Stomach smooth muscle (tissue), 2 donors: ENCODE data around the gene CCDC174.

Experiments used
- H3K27ac ChIP-seq: one replicate; pipeline ENCODE4 v1.7.0; 2013; ENCODE audit warnings: mild to moderate bottlenecking, low read length, inconsistent platforms
- H3K27me3 ChIP-seq, 2 donors: one replicate each; pipeline ENCODE4 v1.7.0; 2013; ENCODE audit warnings: low read length in 2 of 2; ENCODE audit not compliant: insufficient read depth in 2 of 2, control insufficient read depth in 1 of 2
- H3K36me3 ChIP-seq, 2 donors: one replicate each; pipeline ENCODE4 v1.7.0; 2013; ENCODE audit warnings: low read length in 2 of 2; ENCODE audit not compliant: control insufficient read depth in 2 of 2, insufficient read depth in 2 of 2
- H3K4me1 ChIP-seq: one replicate; pipeline ENCODE4 v1.7.0; 2013; ENCODE audit warnings: low read length; ENCODE audit not compliant: control insufficient read depth, insufficient read depth
- H3K4me3 ChIP-seq, 2 donors: one replicate each; pipeline ENCODE4 v1.7.0; 2013; ENCODE audit warnings: low read length in 2 of 2
- H3K9ac ChIP-seq, 2 donors: one replicate each; pipeline ENCODE4 v1.7.0; 2013; ENCODE audit warnings: low read length in 2 of 2, mild to moderate bottlenecking in 1 of 2
- H3K9me3 ChIP-seq, 2 donors: one replicate each; pipeline ENCODE4 v1.7.0; 2013; ENCODE audit warnings: low read length in 2 of 2; ENCODE audit not compliant: control insufficient read depth in 2 of 2
- donor health status: healthy.
- donor health status: Pancreatic carcinoma.

CCDC174 gene

DNA sequence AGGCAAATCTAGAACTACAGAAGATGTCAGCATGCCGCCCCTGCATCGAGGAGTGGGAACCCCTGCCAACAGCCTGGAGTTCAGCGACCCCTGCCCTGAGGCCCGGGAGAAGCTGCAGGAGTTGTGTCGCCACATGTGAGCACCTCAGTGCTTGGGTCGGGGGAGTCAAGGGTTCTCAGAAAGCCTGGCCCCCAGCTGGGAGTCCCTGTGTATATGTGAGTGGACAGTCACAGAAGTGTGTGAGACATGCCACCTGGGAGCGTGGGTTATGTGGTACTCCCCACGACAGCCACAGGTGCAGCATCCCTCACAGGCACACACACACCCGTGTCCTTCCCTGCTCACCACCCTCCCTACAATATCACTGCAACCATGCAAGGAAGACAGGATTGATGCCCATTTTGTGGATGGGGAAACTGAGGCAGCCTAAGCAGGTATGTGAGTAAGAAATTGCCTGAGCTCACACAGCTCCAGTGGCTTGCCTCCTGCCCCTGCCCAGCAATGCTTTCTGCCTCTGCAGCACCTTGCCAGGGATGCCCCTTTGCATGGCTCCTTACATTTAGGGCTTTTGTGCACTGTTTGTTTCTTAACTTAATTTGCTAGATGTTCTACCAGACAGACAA, 51.7 kb downstream of the CCDC174 start:
- no peak overlapping the region for H3K27ac ChIP-seq
- no peaks in the 10 kb centered on the region for H3K4me1 ChIP-seq
- H3K9ac ChIP-seq, result no peak overlapping the region
- no peaks in the 10 kb centered on the region for H3K27me3 ChIP-seq
- H3K36me3 ChIP-seq, result no peaks in the 10 kb centered on the region
- H3K9me3 ChIP-seq, result no peaks in the 10 kb centered on the region
- H3K4me3 ChIP-seq, result no peak overlapping the region

DNA sequence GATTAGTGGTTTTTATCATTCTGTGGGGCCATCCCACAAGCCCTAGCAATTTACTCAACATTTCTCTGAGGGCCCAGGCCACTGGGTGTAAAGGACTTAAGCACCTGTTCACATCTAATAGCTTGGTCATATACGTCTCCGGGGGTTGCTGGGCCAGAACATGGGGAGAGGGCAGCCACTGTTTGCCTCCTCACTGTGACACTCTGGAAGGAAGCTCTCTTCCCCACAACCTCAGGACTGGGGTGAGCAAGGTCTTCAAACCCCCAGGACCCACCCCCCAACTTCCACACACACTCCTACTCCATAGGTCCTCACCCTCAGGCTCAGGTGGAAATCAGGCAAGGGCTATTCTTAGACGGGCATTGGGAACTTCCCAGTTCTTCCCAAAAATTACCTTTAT, 52.2 kb downstream of the CCDC174 start:
- H3K27me3 ChIP-seq, result no peaks in the 10 kb centered on the region
- no peaks in the 10 kb centered on the region for H3K36me3 ChIP-seq
- no peak overlapping the region for H3K9ac ChIP-seq
- H3K27ac ChIP-seq, result no peak overlapping the region
- H3K4me3 ChIP-seq, result no peak overlapping the region
- no peaks in the 10 kb centered on the region for H3K9me3 ChIP-seq
- no peaks in the 10 kb centered on the region for H3K4me1 ChIP-seq

- Histone ChIP-seq H3K9ac (no peak overlapping the region), H3K9me3 (no peaks in the 10 kb centered on the region), H3K27me3 (no peaks in the 10 kb centered on the region), H3K36me3 (no peaks in the 10 kb centered on the region), H3K4me1 (no peaks in the 10 kb centered on the region), H3K4me3 (no peak overlapping the region), H3K27ac (no peak overlapping the region)
Measured at GRCh38 chr3:14706096-14706495, 54.5 kb downstream of the CCDC174 start.

- H3K4me3 ChIP-seq, result no peak overlapping the region
- peaks cover 5 to 11% of the 10 kb centered on the region in 2 donors for H3K9me3 ChIP-seq
- no peak overlapping the region for H3K27ac ChIP-seq
- no peaks in the 10 kb centered on the region for H3K4me1 ChIP-seq
- no peak overlapping the region for H3K9ac ChIP-seq
- H3K27me3 ChIP-seq, result no peaks in the 10 kb centered on the region
- no peaks in the 10 kb centered on the region for H3K36me3 ChIP-seq
Measured at GRCh38 chr3:14716591-14716990, 65.0 kb downstream of the CCDC174 start.

DNA sequence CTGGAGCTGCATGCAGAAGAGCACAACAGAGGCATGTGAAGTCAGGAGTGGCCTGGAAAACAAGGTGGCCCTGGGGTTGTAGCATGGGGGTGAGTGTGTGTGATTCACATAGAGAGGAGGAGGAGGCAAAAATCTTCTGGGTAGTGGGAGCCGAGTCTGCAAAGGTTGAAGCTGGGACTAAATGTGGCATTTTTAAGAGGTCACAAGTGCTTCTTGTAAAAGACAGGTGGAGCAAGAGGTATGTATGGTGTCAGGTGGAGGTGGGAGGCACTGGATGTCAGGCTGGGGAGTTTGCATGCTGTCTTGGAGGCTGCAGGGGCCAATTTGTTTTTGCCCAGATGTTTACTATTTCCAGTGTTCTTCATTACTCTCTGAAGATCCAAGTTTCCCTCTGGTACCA, 65.7 kb downstream of the CCDC174 start:
- Histone ChIP-seq H3K9ac (no peak overlapping the region), H3K27me3 (no peaks in the 10 kb centered on the region), H3K9me3 (peaks cover under 1 to 11% of the 10 kb centered on the region in 2 donors), H3K36me3 (no peaks in the 10 kb centered on the region), H3K4me1 (no peaks in the 10 kb centered on the region), H3K27ac (no peak overlapping the region), H3K4me3 (no peak overlapping the region)

DNA sequence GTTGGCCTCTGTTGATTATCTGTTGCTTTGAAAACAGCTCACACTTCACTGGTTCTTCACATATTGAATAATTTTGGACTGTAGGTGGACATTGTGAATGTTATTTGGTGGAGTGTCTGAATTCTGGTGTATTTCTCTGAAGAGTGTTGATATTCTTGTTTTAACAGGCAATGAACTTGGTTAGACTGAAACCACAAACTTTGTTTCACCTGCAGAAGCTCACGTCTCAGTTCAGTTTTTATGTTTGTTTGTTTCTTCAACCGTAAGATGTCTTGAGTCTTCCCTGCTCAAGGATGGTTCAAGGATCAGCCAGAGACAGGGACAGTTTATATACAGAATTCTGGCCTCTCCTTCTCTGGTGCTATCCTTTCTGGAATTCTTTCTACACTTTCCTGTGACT, 67.0 kb downstream of the CCDC174 start:
- H3K9ac ChIP-seq, result no peak overlapping the region
- H3K36me3 ChIP-seq, result no peaks in the 10 kb centered on the region
- H3K4me3 ChIP-seq, result no peak overlapping the region

GRCh38 chr3:14719006-14719405, 67.4 kb downstream of the CCDC174 start:
- Histone ChIP-seq H3K4me1 (no peaks in the 10 kb centered on the region), H3K9me3 (peaks cover 0 to under 1% of the 10 kb centered on the region in 2 donors), H3K27ac (no peak overlapping the region), H3K4me3 (no peak overlapping the region), H3K9ac (no peak overlapping the region), H3K27me3 (no peaks in the 10 kb centered on the region), H3K36me3 (no peaks in the 10 kb centered on the region)

More for the DNA sequence above, 67.0 kb downstream of the CCDC174 start:
- H3K4me1 ChIP-seq, result no peaks in the 10 kb centered on the region
- peaks cover 0 to 4% of the 10 kb centered on the region in 2 donors for H3K9me3 ChIP-seq
- H3K27ac ChIP-seq, result no peak overlapping the region
- no peaks in the 10 kb centered on the region for H3K27me3 ChIP-seq

GRCh38 chr3:14721126-14721864, 69.7 kb downstream of the CCDC174 start:
- H3K9ac ChIP-seq, result no peak overlapping the region
- H3K9me3 ChIP-seq, result no peaks in the 10 kb centered on the region
- no peak overlapping the region for H3K4me3 ChIP-seq
- H3K4me1 ChIP-seq, result peaks cover 12% of the 10 kb centered on the region
- no peaks in the 10 kb centered on the region for H3K36me3 ChIP-seq
- H3K27ac ChIP-seq, result no peak overlapping the region
- no peaks in the 10 kb centered on the region for H3K27me3 ChIP-seq
